ENCODE measurements around the gene CAMP. TPM values are rescaled to one million over a fixed set of nuclear protein-coding genes. Genes with fewer than 3 reads are reported as not detected.
"Not testable (repeated sequence)": the region's sequence is repeated elsewhere in the genome, so short reads cannot be mapped to it uniquely, and the experiment has no call there.

Gene CAMP
- total and polyA plus RNA-seq, 4 donors = 0.55 to 17.2 TPM; not detected in 2

DNA sequence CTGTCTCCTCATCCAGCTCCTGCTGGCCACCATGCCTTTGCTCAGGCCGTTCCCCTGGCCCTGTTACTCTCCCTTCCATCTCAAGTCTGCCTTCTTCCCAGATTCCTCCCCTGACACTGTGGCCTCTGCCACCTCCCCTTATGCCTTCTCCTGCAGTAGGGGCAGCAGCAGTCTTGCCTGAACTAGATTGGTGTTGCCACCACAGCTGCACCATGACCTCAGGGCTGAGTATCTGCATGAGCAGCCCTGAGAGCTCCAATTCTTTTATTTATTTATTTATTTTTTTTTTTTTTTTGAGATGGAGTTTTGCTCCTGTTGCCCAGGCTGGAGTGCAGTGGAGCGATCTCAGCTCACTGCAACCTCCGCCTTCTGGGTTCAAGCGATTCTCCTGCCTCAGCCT, 13.8 kb upstream of the CAMP start:
- Histone ChIP-seq H3K27ac (ENCODE audit: low read depth, low read length) (no peak overlapping the region), H3K9me3 (ENCODE audit: control insufficient read depth, insufficient read depth, low read length) (no peaks in the 10 kb centered on the region), H3K4me3 (ENCODE audit: low read depth, low read length) (no peak overlapping the region), H3K27me3 (ENCODE audit: control insufficient read depth, insufficient read depth, low read length) (no peaks in the 10 kb centered on the region), H3K36me3 (ENCODE audit: control insufficient read depth, insufficient read depth, low read length) (no peaks in the 10 kb centered on the region), H3K4me1 (ENCODE audit: control insufficient read depth, insufficient read depth, low read length) (no peaks in the 10 kb centered on the region)
- no peak for DNase-seq (ENCODE audit: low read depth in 4 of 6, low spot score in 6 of 6)
- 93% methylated on average over 4 of the region's 4 CpGs for WGBS (ENCODE audit: insufficient coverage)

DNA sequence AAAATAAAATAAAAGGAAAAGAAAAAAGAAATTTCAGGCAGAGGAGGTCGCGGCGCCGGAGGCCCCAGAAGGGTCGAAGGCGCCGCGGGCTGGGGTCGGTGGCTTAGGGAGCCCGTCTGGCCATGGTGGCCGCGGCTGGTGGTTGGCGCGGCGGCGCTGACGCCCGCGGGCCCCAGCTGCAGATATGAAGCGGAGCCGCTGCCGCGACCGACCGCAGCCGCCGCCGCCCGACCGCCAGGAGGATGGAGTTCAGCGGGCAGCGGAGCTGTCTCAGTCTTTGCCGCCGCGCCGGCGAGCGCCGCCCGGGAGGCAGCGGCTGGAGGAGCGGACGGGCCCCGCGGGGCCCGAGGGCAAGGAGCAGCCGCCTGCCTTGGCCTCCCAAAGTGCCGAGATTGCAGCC, 12.8 kb upstream of the CAMP start:
- H3K27ac ChIP-seq (ENCODE audit: low read depth, low read length); H3K27me3 ChIP-seq (ENCODE audit: control insufficient read depth, insufficient read depth, low read length); H3K9me3 ChIP-seq (ENCODE audit: control insufficient read depth, insufficient read depth, low read length); H3K36me3 ChIP-seq (ENCODE audit: control insufficient read depth, insufficient read depth, low read length); DNase-seq (ENCODE audit: low read depth in 4 of 6, low spot score in 6 of 6); H3K4me3 ChIP-seq (ENCODE audit: low read depth, low read length); H3K4me1 ChIP-seq (ENCODE audit: control insufficient read depth, insufficient read depth, low read length): not testable (repeated sequence)
- WGBS (ENCODE audit: insufficient coverage) = 86% methylated on average over 7 of the region's 48 CpGs

DNA sequence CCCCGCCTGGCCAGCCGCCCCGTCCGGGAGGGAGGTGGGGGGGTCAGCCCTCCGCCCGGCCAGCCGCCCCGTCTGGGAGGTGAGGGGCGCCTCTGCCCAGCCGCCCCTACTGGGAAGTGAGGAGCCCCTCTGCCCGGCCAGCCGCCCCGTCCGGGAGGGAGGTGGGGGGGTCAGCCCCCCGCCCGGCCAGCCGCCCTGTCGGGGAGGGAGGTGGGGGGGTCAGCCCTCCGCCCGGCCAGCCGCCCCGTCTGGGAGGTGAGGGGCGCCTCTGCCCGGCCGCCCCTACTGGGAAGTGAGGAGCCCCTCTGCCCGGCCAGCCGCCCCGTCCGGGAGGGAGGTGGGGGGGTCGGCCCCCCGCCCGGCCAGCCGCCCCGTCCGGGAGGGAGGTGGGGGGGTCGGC, 11.5 kb upstream of the CAMP start:
- H3K36me3 ChIP-seq (ENCODE audit: control insufficient read depth, insufficient read depth, low read length); H3K4me3 ChIP-seq (ENCODE audit: low read depth, low read length); DNase-seq (ENCODE audit: low read depth in 4 of 6, low spot score in 6 of 6); H3K9me3 ChIP-seq (ENCODE audit: control insufficient read depth, insufficient read depth, low read length); H3K27me3 ChIP-seq (ENCODE audit: control insufficient read depth, insufficient read depth, low read length); H3K27ac ChIP-seq (ENCODE audit: low read depth, low read length): not testable (repeated sequence)
- no CpG with 5 or more reads among the region's 36 CpGs for WGBS (ENCODE audit: insufficient coverage)
- peaks cover 11% of the 10 kb centered on the region for H3K4me1 ChIP-seq (ENCODE audit: control insufficient read depth, insufficient read depth, low read length)

DNA sequence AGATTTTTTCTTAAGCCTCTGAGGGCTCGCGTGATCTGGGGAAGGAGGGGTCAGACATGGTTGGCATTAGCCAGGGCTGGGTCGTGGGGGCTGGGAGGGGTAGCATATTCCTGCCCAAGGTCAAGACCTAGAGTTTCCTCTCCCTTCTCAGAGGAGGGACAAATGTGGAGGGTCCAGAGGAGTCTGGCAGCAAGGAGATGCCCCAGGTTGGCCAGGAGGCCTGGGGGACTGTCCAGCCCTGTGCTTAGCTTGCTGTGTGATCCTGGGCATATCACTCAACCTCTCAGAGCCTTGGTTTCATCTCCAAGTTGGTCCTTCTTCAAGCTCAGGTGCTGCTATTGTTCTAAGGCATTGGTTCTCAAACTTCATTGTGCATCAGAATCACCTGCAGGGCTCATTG, 9.1 kb upstream of the CAMP start:
- Histone ChIP-seq H3K4me3 (ENCODE audit: low read depth, low read length) (no peak overlapping the region), H3K27me3 (ENCODE audit: control insufficient read depth, insufficient read depth, low read length) (no peaks in the 10 kb centered on the region), H3K9me3 (ENCODE audit: control insufficient read depth, insufficient read depth, low read length) (no peaks in the 10 kb centered on the region), H3K36me3 (ENCODE audit: control insufficient read depth, insufficient read depth, low read length) (no peaks in the 10 kb centered on the region), H3K27ac (ENCODE audit: low read depth, low read length) (no peak overlapping the region), H3K4me1 (ENCODE audit: control insufficient read depth, insufficient read depth, low read length) (peaks cover 11% of the 10 kb centered on the region)
- WGBS (ENCODE audit: insufficient coverage) = 100% methylated on average over 2 of the region's 3 CpGs
- DNase-seq (ENCODE audit: low read depth in 4 of 6, low spot score in 6 of 6) = no peak

DNA sequence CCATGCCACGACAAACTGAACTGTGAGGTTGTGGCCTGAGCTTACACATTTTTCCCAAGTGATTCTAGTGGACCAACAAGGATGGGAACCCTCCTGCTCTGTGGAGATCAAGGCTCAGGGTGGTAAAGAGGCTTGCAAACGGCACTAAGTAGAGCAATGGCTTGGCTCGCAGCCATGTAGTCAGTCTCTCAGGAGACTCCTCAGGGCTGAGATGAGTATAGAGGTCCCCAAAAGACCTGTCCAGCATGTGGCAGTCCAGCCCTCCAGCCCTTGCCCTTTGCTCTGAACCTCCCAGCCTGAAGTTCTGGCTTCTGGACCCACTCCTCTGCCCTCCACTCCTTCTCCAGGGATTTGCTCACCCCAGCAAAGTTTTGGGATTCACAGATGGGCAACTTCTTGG, 8.3 kb upstream of the CAMP start:
- 75% methylated on average over 2 of the region's 3 CpGs for WGBS (ENCODE audit: insufficient coverage)
- no peak for DNase-seq (ENCODE audit: low read depth in 4 of 6, low spot score in 6 of 6)
- peak overlapping the region; percentile 11 for H3K27ac ChIP-seq (ENCODE audit: low read depth, low read length)

DNA sequence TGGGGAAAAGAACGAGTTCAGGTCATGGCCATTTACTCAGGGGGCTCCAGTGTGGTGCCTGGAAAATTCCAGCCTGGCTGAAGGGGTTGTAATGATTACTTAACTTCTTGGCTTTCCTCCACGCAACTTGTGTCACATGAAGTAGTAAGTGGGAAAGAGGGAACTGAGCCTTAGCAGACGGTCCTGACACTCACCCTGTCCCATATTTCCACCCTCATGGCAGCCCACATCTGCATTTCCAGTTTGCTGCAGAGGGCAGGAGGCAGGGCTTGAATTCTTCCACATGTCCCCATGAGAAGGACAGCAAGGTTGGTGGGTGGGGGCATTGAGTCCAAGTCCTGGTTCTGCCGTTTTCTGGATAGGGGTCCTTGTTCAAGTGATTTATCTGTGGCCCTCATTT, 7.8 kb upstream of the CAMP start:
- H3K36me3 ChIP-seq (ENCODE audit: control insufficient read depth, insufficient read depth, low read length) = no peaks in the 10 kb centered on the region
- no peaks in the 10 kb centered on the region for H3K27me3 ChIP-seq (ENCODE audit: control insufficient read depth, insufficient read depth, low read length)
- no peak overlapping the region for H3K4me3 ChIP-seq (ENCODE audit: low read depth, low read length)
- peak in 1 of 6 donors; percentile 49 for DNase-seq (ENCODE audit: low read depth in 4 of 6, low spot score in 6 of 6)
- peak overlapping the region; percentile 67 for H3K27ac ChIP-seq (ENCODE audit: low read depth, low read length)
- WGBS (ENCODE audit: insufficient coverage) = 38% methylated on average over 4 of the region's 4 CpGs
- H3K4me1 ChIP-seq (ENCODE audit: control insufficient read depth, insufficient read depth, low read length) = peaks cover 11% of the 10 kb centered on the region
- H3K9me3 ChIP-seq (ENCODE audit: control insufficient read depth, insufficient read depth, low read length) = no peaks in the 10 kb centered on the region

More for the DNA sequence above, 8.3 kb upstream of the CAMP start:
- no peak overlapping the region for H3K4me3 ChIP-seq (ENCODE audit: low read depth, low read length)
- peaks cover 11% of the 10 kb centered on the region for H3K4me1 ChIP-seq (ENCODE audit: control insufficient read depth, insufficient read depth, low read length)
- no peaks in the 10 kb centered on the region for H3K9me3 ChIP-seq (ENCODE audit: control insufficient read depth, insufficient read depth, low read length)
- no peaks in the 10 kb centered on the region for H3K36me3 ChIP-seq (ENCODE audit: control insufficient read depth, insufficient read depth, low read length)
- H3K27me3 ChIP-seq (ENCODE audit: control insufficient read depth, insufficient read depth, low read length) = no peaks in the 10 kb centered on the region

DNA sequence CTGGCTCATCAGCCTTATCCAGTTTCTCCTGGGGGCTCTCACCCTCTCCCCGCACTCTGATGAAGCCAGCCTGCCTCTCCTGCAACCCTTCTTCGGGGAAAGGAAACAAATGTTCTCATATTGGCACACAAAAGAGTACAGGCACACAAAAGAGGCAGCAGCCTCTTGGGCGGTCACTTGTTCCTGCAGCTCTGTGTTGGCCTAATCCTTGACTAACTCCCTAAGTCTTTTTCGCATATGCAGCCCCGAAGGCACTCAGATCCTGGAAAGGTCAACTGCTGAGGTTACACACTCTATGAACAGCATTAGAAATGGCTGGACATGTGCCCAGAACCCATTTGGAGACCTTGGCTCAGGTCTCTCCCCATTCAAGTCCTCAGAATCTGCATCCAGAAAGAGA, 7.4 kb upstream of the CAMP start:
- H3K36me3 ChIP-seq (ENCODE audit: control insufficient read depth, insufficient read depth, low read length) = no peaks in the 10 kb centered on the region
- WGBS (ENCODE audit: insufficient coverage) = 41% methylated on average over 5 of the region's 5 CpGs
- H3K27ac ChIP-seq (ENCODE audit: low read depth, low read length) = peak overlapping the region; percentile 67
- DNase-seq (ENCODE audit: low read depth in 4 of 6, low spot score in 6 of 6) = peak in 1 of 6 donors; percentile 77
- no peak overlapping the region for H3K4me3 ChIP-seq (ENCODE audit: low read depth, low read length)
- no peaks in the 10 kb centered on the region for H3K27me3 ChIP-seq (ENCODE audit: control insufficient read depth, insufficient read depth, low read length)
- peaks cover 11% of the 10 kb centered on the region for H3K4me1 ChIP-seq (ENCODE audit: control insufficient read depth, insufficient read depth, low read length)
- H3K9me3 ChIP-seq (ENCODE audit: control insufficient read depth, insufficient read depth, low read length) = no peaks in the 10 kb centered on the region

DNA sequence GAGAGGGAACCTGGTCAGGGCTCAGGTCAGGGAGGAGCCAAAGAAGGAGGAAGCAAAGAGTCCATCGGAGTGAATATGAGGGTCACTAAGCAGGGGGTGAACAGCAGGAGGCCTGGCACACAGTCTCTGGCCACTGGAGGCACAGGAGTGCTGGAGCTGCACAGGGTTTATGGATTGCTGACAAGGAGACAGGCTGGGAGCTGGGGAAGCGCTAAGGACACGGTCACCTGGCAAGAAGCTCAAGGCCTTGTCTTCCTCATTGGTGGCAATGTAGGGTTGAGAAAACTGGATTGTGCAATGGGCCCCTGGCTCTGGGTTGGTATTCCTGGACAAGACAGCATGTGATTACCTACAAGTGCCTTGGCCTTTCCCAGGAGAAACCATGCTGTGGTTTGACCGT, 5.8 kb upstream of the CAMP start:
- no peak for DNase-seq (ENCODE audit: low read depth in 4 of 6, low spot score in 6 of 6)
- Histone ChIP-seq H3K27me3 (ENCODE audit: control insufficient read depth, insufficient read depth, low read length) (no peaks in the 10 kb centered on the region), H3K27ac (ENCODE audit: low read depth, low read length) (no peak overlapping the region), H3K4me1 (ENCODE audit: control insufficient read depth, insufficient read depth, low read length) (peaks cover 11% of the 10 kb centered on the region), H3K4me3 (ENCODE audit: low read depth, low read length) (no peak overlapping the region), H3K9me3 (ENCODE audit: control insufficient read depth, insufficient read depth, low read length) (no peaks in the 10 kb centered on the region), H3K36me3 (ENCODE audit: control insufficient read depth, insufficient read depth, low read length) (no peaks in the 10 kb centered on the region)
- 81% methylated on average over 4 of the region's 4 CpGs for WGBS (ENCODE audit: insufficient coverage)

DNA sequence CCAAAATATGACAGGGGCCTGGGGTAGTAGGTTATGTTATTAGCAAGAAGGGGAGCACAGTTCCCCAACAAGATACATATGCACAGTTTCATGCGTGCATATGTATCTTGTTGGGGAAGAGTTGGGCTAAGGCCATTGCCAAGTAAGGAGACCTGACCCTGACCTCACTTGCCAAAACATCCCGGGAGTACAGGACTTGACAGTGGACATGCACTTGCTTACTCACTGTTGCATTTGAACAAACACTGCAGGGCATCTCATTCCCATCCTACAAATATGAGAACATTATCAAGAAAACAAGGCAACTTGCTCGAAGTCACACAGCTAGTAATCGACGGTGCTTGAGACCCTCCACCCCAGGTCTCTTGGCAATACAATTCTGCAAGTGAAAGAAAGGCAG, 4.8 kb upstream of the CAMP start:
- DNase-seq (ENCODE audit: low read depth in 4 of 6, low spot score in 6 of 6) = no peak
- H3K27ac ChIP-seq (ENCODE audit: low read depth, low read length) = no peak overlapping the region
- 90% methylated on average over 1 of the region's 5 CpGs for WGBS (ENCODE audit: insufficient coverage)
- H3K9me3 ChIP-seq (ENCODE audit: control insufficient read depth, insufficient read depth, low read length) = no peaks in the 10 kb centered on the region
- H3K36me3 ChIP-seq (ENCODE audit: control insufficient read depth, insufficient read depth, low read length) = no peaks in the 10 kb centered on the region
- peaks cover 11% of the 10 kb centered on the region for H3K4me1 ChIP-seq (ENCODE audit: control insufficient read depth, insufficient read depth, low read length)
- H3K4me3 ChIP-seq (ENCODE audit: low read depth, low read length) = no peak overlapping the region
- H3K27me3 ChIP-seq (ENCODE audit: control insufficient read depth, insufficient read depth, low read length) = no peaks in the 10 kb centered on the region

DNA sequence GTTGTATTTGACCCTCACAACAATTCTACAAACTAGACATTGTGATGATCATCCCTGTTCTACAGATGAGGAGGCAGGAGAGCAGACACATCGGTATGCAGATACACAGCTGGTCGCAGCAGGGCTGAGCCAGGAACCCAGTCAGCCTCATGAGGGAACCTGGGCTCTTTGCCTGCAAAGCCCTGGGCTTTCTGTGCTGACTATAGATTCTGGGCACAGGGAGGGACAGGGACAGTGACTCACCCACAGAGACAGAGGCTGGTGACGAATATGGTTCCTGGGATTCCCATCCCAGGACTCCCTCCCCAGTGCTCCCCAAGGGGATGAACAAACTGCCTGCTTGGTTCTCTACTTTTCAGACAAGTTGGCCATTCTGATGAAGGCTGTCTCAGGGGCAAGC, 3.8 kb upstream of the CAMP start:
- no peaks in the 10 kb centered on the region for H3K36me3 ChIP-seq (ENCODE audit: control insufficient read depth, insufficient read depth, low read length)
- DNase-seq (ENCODE audit: low read depth in 4 of 6, low spot score in 6 of 6) = no peak
- H3K9me3 ChIP-seq (ENCODE audit: control insufficient read depth, insufficient read depth, low read length) = no peaks in the 10 kb centered on the region
- no peak overlapping the region for H3K27ac ChIP-seq (ENCODE audit: low read depth, low read length)
- no peak overlapping the region for H3K4me3 ChIP-seq (ENCODE audit: low read depth, low read length)
- no peaks in the 10 kb centered on the region for H3K27me3 ChIP-seq (ENCODE audit: control insufficient read depth, insufficient read depth, low read length)
- H3K4me1 ChIP-seq (ENCODE audit: control insufficient read depth, insufficient read depth, low read length) = peaks cover 11% of the 10 kb centered on the region
- 90% methylated on average over 3 of the region's 3 CpGs for WGBS (ENCODE audit: insufficient coverage)

Data from spinal cord (tissue), 10 donors.